ENCODE data around the gene ZNF610.

DNA sequence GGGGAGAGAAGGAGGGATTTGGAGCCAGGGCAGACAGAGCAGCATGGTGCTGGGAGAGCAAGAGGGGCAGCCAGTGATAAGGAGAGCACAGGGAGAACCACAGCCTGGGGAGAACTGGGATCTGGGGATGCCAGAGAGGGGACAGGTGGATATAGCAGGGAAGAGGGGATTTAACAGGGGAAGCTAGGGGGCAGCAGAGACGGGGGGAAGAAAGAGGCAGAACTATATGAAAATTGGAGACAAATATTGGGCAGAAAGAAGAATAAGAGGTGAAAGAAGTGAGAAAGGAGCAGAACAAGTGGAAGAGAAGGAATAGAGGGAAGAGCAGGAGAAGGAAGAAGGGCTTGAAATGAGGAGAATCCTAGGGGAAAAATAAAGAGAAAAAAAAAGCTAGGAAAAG is 55.1 kb downstream of the ZNF610 start:
- TF ChIP-seq, protein P1, sequence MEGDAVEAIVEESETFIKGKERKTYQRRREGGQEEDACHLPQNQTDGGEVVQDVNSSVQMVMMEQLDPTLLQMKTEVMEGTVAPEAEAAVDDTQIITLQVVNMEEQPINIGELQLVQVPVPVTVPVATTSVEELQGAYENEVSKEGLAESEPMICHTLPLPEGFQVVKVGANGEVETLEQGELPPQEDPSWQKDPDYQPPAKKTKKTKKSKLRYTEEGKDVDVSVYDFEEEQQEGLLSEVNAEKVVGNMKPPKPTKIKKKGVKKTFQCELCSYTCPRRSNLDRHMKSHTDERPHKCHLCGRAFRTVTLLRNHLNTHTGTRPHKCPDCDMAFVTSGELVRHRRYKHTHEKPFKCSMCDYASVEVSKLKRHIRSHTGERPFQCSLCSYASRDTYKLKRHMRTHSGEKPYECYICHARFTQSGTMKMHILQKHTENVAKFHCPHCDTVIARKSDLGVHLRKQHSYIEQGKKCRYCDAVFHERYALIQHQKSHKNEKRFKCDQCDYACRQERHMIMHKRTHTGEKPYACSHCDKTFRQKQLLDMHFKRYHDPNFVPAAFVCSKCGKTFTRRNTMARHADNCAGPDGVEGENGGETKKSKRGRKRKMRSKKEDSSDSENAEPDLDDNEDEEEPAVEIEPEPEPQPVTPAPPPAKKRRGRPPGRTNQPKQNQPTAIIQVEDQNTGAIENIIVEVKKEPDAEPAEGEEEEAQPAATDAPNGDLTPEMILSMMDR (IDR thresholded peaks at IDR 0.05) = no peak
- TF ChIP-seq MAFK (IDR thresholded peaks at IDR 0.05; ENCODE audit: partially characterized antibody) = no peak
- TF ChIP-seq KDM1A (IDR thresholded peaks at IDR 0.05; ENCODE audit: low read depth) = no peak
- TF ChIP-seq NPAS2 (CRISPR knock-in tag; IDR thresholded peaks at IDR 0.05; ENCODE audit: borderline replicate concordance) = no peak
- no peak for TF ChIP-seq CBX8 (IDR thresholded peaks at IDR 0.05)
- no peak for TF ChIP-seq POLR2A (IDR thresholded peaks at IDR 0.05; ENCODE audit: low read length)
- no peak for TF ChIP-seq TFCP2L1 (CRISPR knock-in tag; IDR thresholded peaks at IDR 0.05)
- no peak for TF ChIP-seq MAZ (IDR thresholded peaks at IDR 0.05; ENCODE audit: borderline replicate concordance, low read depth, low read length)
- TF ChIP-seq EHMT2 (IDR thresholded peaks at IDR 0.05; ENCODE audit: low read depth) = no peak

Data from A549 (cell line).